Measurements from ENCODE around the gene S1PR5. TPM values are rescaled to one million over a fixed set of nuclear protein-coding genes. Genes with fewer than 3 reads are reported as not detected.

S1PR5 gene
- total RNA-seq, 4 donors from 2014 or later: 0.84 TPM; not detected in 3

GRCh38 chr19:10525636-10526035 lies 8.4 kb upstream of the S1PR5 start:
- Histone ChIP-seq H3K36me3 (no peaks in the 10 kb centered on the region), H3K27me3 (peaks cover 0 to 15% of the 10 kb centered on the region in 2 donors), H3K9me3 (no peaks in the 10 kb centered on the region), H3K27ac (no peak overlapping the region), H3K4me3 (no peak overlapping the region), H3K4me1 (no peaks in the 10 kb centered on the region)
- no peak for DNase-seq (ENCODE audit: low spot score in 2 of 2)
- no peak for TF ChIP-seq POLR2A (IDR thresholded peaks at IDR 0.05)
- no peak for TF ChIP-seq EP300 (IDR thresholded peaks at IDR 0.05)
- no peak for TF ChIP-seq CTCF (IDR thresholded peaks at IDR 0.05)
- 85 to 90% methylated on average over 7 of the region's 7 CpGs for WGBS, 2 donors

GRCh38 chr19:10523135-10523636 lies 5.9 kb upstream of the S1PR5 start:
- Histone ChIP-seq H3K36me3 (no peaks in the 10 kb centered on the region), H3K4me1 (peaks cover 0 to 11% (median 3%) of the 10 kb centered on the region in 4 donors), H3K9me3 (no peaks in the 10 kb centered on the region), H3K4me3 (no peak overlapping the region), H3K27ac (no peak overlapping the region), H3K27me3 (peaks cover 0 to 40% of the 10 kb centered on the region in 2 donors)
- DNase-seq (ENCODE audit: low spot score in 2 of 2): no peak
- no peak for TF ChIP-seq POLR2A (IDR thresholded peaks at IDR 0.05)
- TF ChIP-seq EP300 (IDR thresholded peaks at IDR 0.05): no peak
- TF ChIP-seq CTCF (IDR thresholded peaks at IDR 0.05): no peak
- 74 to 83% methylated on average over 3 of the region's 3 CpGs for WGBS, 2 donors

GRCh38 chr19:10521461-10522171 lies 4.4 kb upstream of the S1PR5 start:
- Histone ChIP-seq H3K27ac (no peak overlapping the region), H3K4me1 (peaks cover 0 to 25% (median 13%) of the 10 kb centered on the region in 4 donors), H3K27me3 (peaks cover 0 to 55% of the 10 kb centered on the region in 2 donors), H3K9me3 (no peaks in the 10 kb centered on the region), H3K36me3 (no peaks in the 10 kb centered on the region), H3K4me3 (no peak overlapping the region)
- TF ChIP-seq CTCF (IDR thresholded peaks at IDR 0.05) (no peak), EP300 (IDR thresholded peaks at IDR 0.05) (no peak), POLR2A (IDR thresholded peaks at IDR 0.05) (no peak)
- DNase-seq (ENCODE audit: low spot score in 2 of 2): no peak
- 71 to 77% methylated on average over 13 of the region's 13 CpGs for WGBS, 2 donors

GRCh38 chr19:10520652-10521318 lies 3.5 kb upstream of the S1PR5 start:
- Histone ChIP-seq H3K4me3 (no peak overlapping the region), H3K9me3 (no peaks in the 10 kb centered on the region), H3K27me3 (peaks cover 0 to 64% of the 10 kb centered on the region in 2 donors), H3K36me3 (no peaks in the 10 kb centered on the region), H3K27ac (no peak overlapping the region), H3K4me1 (peaks cover 0 to 25% (median 13%) of the 10 kb centered on the region in 4 donors)
- TF ChIP-seq CTCF (IDR thresholded peaks at IDR 0.05) (no peak), POLR2A (IDR thresholded peaks at IDR 0.05) (no peak), EP300 (IDR thresholded peaks at IDR 0.05) (no peak)
- no peak for DNase-seq (ENCODE audit: low spot score in 2 of 2)
- WGBS, 2 donors: 84% methylated on average over 15 of the region's 15 CpGs

- no peaks in the 10 kb centered on the region for H3K36me3 ChIP-seq
- TF ChIP-seq POLR2A (IDR thresholded peaks at IDR 0.05) (no peak), CTCF (IDR thresholded peaks at IDR 0.05) (no peak), EP300 (IDR thresholded peaks at IDR 0.05) (no peak)
- 73% methylated on average over 7 of the region's 7 CpGs for WGBS, 2 donors
Observed at GRCh38 chr19:10519421-10519820, 2.2 kb upstream of the S1PR5 start.

More at GRCh38 chr19:10519421-10519820, 2.2 kb upstream of the S1PR5 start:
- peaks cover 0 to 28% (median 13%) of the 10 kb centered on the region in 4 donors for H3K4me1 ChIP-seq
- H3K4me3 ChIP-seq: no peak overlapping the region
- DNase-seq (ENCODE audit: low spot score in 2 of 2): no peak
- no peaks in the 10 kb centered on the region for H3K9me3 ChIP-seq
- no peak overlapping the region for H3K27ac ChIP-seq
- peaks cover 0 to 77% of the 10 kb centered on the region in 2 donors for H3K27me3 ChIP-seq
